AML-193 (cell line): Measurements from ENCODE around the gene CERT1.
"Not testable (repeated sequence)": the region's sequence is repeated elsewhere in the genome, so short reads cannot be mapped to it uniquely, and the experiment has no call there.

Experiments used
- DNase-seq, 2 experiments: peaks; one replicate each; lab custom pipeline; 2025; lab: John Stamatoyannopoulos, UW

The CERT1 gene

DNA sequence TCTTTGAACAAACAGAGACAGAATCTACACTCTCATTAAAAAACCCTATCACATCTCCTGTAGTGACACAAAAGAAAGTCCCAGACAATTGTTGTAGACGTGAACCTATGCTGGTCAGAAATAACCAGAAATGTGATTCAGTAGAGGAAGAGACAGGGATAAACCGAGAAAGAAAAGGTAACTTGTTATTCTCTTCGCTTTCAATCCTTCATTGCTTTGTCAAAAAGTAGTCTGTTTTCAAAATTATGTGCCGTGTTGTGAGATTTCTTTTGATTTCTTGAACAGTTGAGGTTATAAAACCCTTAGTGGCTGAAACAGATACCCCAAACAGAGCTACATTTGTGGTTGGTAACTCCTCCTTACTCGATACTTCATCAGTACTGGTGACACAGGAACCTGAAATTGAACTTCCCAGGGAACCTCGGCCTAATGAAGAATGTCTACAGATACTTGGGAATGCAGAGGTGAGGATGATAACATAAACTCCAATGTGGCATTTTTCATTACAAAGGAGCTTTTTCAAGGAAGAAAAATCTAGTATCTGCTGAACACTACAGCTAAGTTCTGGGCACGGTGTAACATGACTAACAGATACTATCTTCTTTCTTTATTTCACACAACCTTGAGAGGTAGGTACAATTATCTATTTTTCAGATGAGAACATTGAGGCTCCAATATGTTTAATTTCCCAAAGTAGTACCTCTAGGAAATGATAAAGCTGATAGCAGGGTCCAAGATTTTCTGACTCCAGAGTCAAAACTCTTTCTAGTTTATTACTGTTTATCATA, 160.1 kb downstream of the CERT1 start:
- DNase-seq, result no peak

DNA sequence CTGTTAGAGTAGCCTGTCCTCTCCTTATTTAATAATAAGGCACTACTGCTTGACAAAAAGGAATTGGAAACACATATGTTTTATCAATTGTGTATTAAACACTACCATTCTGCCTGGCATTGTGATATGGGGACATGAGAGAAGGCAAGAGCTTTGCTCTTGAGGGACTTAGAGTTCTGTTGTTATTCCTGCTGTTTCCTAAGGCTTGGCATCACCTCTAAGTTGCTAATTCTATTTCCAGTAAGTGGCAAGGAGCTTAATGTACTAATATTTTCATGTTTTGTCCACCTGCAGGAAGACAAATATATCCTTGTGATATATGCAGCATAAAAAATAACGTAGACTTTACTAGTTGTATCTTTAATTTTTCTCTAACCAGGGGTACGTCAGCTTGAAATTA, 161.8 kb downstream of the CERT1 start:
- no peak for DNase-seq

DNA sequence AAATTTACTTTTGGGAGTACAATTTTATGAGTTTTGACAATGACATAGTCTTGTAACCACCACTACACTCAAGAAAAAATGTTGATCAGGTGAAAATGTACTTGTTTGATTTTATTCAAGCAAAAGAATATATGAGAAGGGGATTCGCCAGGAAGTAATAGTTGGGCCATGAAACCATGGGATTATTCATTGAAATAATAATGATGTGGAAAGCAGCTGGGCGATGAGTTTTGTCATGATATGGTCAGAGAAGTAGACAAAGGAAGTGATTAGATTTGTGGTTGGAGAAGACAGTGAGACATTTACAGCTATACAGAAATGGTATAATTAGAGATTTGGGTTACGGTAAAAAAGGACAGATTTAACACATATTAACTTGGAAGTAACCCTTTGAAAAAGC, 163.2 kb downstream of the CERT1 start:
- DNase-seq, result no peak

DNA sequence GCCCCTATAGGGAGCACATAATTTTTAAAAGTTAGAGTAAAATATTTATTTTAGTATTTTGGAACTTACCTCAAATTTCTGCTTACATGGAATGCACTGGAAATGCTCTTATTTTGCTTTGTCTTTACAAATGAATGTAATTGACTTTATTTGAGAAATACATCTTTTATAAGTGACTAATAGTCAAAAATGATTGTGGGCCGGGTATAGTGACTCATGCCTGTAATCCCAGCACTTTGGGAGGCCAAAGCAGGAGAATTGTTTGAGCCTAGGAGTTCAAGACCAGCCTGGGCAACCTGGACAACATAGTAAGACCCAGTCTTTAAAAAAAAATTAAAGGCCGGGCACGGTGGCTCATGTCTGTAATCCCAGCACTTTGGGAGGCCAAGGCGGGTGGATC, 168.6 kb downstream of the CERT1 start:
- no peak for DNase-seq

DNA sequence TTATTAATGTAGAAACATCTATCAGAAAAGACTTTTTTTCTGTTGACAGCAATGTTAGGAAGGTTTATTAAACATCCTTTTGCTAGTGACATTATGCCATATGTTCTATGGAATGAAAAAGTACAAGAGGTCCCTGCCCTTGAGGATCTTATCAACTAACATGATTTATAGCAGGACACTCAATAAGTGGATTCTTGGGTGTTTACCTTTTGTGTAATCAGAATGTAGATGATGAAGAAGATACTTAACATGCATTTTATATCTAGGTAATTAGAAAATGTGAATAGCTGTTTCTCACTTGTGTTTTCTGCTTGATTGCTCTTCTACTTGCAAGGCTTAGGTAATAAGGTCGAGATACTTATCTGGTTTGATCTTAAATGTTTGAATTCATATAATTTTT, 169.5 kb downstream of the CERT1 start:
- no peak for DNase-seq

DNA sequence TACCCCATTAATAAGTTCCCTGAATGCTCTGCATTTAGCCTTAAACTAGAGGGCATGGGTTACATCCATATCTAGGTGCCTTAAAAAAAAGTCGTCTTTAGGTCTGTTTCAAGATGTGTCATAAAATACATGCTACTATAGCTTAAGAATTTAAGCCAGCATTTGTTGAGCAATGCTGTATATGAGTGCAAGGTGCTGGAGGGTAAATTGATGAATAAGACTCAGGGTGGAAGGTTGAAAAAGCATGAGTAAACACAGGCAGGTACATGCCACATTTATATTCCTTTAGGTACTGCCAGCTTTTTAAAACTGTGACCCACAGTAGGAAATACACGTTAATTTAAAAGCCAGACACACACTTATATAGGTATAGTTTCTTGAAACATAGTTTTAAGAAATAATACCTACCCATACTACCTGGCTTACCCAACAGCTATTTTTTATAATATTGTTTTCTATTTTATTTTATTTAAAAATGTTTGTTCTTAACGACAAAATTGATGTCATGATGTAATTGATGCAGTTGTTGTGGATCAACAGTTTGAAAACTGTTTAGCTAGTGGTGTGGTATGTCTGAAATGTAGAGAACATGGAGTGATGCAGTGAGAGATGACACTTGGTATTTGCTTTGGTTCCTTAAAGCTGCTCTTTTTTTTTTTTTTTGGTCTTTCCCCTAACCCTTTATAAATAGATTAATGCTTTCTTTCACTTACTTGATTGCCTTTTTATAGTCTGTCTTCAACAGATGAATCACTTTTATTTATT, 170.5 kb downstream of the CERT1 start:
- DNase-seq, result no peak

DNA sequence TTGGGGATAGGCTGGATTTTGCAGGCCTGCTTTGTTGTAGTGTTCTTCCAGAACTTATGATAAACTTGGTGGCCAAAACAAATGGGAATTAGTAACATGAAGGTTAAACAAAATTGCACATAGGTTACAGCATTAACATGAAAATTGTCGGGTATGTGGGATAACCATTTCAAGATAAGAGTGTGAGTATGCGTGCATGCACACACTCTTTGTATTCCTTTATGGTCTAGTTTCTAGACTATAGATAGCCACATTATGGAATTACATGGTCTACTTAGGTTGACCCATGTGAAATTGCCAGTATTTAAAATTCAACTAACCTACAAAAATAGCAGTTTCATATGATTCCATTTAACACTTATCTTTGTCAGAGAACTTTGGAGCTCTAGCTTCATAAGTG, 173.0 kb downstream of the CERT1 start:
- DNase-seq, result no peak

DNA sequence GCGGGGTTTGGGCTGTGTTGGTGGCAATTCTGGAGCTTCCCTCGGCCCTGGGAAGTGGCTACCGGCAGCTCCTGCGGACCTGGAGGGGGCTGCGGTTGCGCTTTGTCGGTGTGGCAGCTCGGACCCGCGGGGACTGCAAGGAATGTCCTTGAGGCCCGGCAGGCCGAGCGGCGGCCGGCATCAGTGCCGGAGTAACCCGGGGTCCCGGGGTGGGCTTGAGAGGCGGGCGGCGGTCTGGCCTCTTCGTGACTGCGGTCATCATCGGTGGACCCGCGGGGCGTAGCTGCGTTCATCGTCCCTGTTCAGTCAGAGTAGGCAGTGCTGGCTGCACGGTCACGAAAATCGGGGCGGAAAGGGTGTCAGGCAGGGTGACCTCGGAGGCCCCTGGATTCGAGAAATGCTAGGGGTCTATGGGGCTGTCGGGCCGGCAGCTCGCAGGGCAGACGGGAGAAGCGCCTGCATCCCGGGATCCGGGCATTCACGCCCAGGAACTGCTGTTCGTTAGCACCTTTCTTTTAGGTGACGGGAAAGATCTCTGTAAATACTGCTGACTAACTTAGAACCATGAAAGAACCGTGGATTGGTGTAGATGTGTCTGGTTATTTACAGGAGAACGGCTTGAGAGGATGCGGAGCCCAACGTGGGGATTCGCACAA, 173.9 kb downstream of the CERT1 start:
- no peak for DNase-seq

DNA sequence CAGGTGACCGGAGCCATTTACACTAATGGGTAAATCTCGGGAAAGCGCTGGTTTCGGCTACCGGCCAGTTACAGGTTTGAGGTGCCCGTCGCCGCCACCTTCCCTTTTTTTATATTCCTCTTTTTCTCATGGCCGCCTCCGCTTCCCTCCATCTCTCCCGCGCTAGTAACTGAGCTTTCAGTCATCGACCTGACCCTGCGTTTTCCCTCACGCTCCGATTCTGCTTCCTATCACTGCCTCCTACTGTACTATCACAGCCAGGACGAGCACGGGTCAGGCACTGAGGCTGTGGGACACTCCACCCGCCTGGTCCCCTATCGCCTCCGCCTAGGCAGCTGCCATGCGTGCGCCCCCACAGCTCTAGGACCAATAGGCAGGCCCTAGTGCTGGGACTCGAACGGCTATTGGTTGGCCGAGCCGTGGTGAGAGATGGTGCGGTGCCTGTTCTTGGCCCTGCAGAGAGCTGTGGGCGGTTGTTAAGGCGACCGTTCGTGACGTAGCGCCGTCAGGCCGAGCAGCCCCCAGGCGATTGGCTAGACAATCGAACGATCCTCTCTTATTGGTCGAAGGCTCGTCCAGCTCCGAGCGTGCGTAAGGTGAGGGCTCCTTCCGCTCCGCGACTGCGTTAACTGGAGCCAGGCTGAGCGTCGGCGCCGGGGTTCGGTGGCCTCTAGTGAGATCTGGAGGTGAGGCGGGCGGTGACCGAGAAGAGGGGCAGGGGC, 174.7 kb downstream of the CERT1 start, which contains the start of gene HMGCR:
Gene HMGCR (plus strand): TSS at position 606 of the 722 bp plus-strand sequence. CDS start 5,386 bp downstream, outside the sequence.
- DNase-seq, result peak; percentile 98

DNA sequence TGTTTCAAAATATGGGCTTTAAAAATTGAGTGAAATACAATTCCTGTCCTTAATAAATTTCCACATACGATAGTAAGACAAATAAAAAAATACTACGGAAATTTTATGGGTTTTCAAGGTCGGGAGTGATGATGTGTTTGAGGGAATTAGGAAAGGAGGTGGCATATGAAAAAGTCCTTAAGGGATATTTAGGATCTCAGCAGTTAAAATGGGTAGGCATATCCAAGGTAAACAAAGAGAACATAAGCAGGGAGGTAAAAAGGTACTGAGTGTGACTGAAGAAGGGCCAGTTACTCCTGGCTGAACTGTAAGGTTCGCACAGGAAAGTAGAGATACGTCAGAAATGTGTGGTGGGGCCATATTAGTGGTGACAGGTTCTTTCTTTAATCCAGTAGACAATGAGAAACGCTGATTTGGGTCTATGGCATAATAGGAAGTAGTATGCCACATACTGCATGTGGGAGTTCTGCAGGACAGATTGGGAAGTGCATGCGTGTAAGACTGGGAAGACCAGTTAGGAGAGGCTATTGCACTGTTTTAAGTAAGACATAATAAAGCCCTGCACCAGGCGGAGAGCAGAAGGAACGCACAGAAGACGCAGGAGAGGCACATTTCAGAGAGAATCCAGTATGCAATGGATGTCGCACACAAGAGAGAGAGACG, 175.3 kb downstream of the CERT1 start:
- peak in 1 of 2 experiments; percentile 61 for DNase-seq

DNA sequence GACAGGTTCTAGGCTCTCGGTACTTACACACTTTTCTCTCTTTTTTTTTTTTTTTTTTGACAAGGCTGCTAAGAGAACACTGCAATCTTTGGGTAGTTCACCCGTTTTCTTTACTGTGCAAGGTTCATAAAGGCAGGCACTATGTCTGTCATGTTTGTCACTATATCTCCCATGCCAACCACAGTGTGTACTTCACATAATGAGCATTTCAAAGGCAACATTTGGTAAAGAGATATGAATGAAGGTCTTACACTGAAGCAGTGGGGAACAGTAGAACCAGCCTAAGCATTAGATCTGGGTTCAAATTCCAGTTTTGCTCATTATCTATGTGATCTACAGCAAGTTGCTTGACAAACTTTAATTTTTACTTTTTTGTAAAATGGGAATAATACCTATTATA, 175.9 kb downstream of the CERT1 start:
- DNase-seq, result no peak

DNA sequence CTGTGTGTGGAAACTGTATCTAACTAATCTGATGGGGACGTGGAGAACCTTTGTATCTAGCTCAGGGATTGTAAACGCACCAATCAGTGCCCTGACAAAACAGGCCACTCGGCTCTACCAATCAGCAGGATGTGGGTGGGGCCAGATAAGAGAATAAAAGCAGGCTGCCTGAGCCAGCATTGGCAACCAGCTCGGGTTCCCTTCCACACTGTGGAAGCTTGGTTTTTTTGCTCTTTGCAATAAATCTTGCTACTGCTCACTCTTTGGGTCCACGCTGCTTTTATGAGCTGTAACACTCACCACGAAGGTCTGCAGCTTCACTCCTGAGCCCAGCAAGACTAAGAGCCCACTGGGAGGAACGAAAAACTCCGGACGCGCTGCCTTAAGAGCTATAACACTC, 177.0 kb downstream of the CERT1 start:
- DNase-seq, result not testable (repeated sequence)

DNA sequence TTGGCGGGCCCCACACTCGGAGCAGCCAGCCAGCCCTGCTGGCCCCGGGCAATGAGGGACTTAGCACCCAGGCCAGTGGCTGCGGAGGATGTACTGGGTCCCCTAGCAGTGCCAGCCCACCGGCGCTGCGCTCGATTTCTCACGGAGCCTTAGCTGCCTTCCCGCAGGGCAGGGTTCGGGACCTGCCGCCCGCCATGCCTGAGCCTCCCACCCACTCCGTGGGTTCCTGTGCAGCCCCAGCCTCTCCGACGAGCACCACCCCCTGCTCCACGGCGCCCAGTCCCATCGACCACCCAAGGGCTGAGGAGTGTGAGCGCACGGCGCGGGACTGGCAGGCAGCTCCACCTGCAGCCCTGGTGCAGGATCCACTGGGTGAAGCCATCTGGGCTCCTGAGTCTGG, 177.7 kb downstream of the CERT1 start:
- not testable (repeated sequence) for DNase-seq

DNA sequence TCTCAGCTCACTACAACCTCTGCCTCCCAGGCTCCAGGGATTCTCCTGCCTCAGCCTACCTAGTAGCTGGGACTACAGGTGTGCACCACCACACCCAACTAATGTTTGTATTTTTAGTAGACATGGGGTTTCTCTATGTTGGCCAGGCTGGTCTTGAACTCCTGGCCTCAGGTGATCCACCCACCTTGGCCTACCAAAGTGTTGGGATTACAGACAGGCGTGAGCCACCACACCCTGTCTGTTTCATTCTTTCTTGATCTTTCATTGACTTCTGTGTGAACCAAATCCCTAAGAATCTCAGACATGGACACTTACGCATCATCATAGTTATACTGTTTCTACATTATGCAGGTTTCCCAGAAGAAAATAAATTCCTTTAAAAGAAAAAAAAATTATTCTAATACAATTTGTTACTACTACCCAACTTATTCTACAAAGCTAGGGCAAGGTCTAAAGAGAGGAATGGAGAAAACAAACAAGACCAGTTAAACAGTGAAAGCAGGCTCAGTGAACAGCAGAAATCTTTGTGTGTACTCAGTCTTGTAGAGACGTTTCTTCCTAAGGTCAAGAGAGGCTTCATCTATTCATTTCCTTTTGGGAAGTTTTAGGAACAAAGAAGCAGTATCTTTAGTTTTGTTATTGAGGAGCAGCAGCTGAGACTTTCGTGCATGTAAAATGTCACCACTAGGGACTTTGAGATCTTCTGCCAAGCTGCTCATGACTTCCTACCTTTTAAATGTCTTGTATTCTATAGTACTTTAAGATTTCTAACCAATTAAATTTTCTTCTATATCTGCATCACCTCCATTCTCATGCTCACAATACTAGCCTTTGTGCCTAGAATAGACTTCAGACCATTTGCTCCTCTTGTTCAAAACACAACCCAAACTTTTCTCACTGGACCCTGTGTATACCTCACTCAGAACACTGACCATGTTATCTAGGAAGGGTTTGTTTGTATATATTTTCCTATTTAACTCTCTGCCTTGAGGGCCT, 180.0 kb downstream of the CERT1 start:
- no peak for DNase-seq

DNA sequence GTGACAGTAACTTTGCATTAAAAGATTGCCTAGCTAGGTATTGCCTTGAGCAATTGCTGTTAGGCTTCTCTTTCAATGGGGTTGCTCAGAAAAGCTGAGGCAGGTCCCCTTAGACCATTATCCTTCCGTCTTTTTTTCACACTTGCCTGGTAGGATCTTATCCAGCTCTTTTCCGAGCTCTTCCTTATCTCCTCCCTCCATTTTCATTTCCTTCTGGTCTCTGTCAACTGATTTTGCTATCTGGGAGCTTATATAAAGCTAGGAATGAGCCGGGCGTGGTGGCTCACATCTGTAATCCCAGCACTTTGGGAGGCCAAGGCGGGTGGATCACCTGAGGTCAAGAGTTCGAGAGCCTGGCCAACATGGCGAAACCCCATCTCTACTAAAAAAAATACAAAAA, 181.0 kb downstream of the CERT1 start:
- no peak for DNase-seq
